Activated CD4-positive, alpha-beta T cell treated with anti-CD3 and anti-CD28 coated beads, Interleukin-2, Interleukin-4, amounts not matched to agents 100 ng/mL and 50 ng/mL, durations not matched to agents 16 hours and 8 hours (primary cell): ENCODE measurements around the gene SNRNP70.

Source experiments
- DNase-seq: peaks from one replicate; pipeline ENCODE4 v3.0.0-alpha.2; 2020; ENCODE audit warnings: low spot score

SNRNP70 gene

GRCh38 chr19:49102303-49102702 is 17.1 kb downstream of the SNRNP70 start:
- no peak for DNase-seq

- DNase-seq, result no peak
These were observed 18.3 kb downstream of the SNRNP70 start for GRCh38 chr19:49103331-49104085.

- DNase-seq, result no peak
These were observed 19.1 kb downstream of the SNRNP70 start for GRCh38 chr19:49104229-49104864.

- peak; percentile 63 for DNase-seq
These were observed 21.4 kb downstream of the SNRNP70 start for GRCh38 chr19:49106648-49107135.

GRCh38 chr19:49107625-49108459 is 22.6 kb downstream of the SNRNP70 start:
- no peak for DNase-seq

GRCh38 chr19:49109051-49109450 is 23.8 kb downstream of the SNRNP70 start:
- no peak for DNase-seq

GRCh38 chr19:49109569-49110233 is 24.4 kb downstream of the SNRNP70 start:
- DNase-seq, result no peak

- no peak for DNase-seq
These were observed 25.3 kb downstream of the SNRNP70 start for GRCh38 chr19:49110567-49110966.

GRCh38 chr19:49111218-49111998 is 26.2 kb downstream of the SNRNP70 start:
- DNase-seq, result no peak

GRCh38 chr19:49113762-49114629 is 28.7 kb downstream of the SNRNP70 start, which contains the start of gene LIN7B:
Gene LIN7B, plus strand, starts transcription at chr19:49114370. Its CDS starts 35 bp downstream, at chr19:49114405.
- DNase-seq, result peak; percentile 68

GRCh38 chr19:49114630-49115363 is 29.5 kb downstream of the SNRNP70 start:
- DNase-seq, result peak; percentile 52

GRCh38 chr19:49116544-49116943 is 31.3 kb downstream of the SNRNP70 start:
- DNase-seq, result no peak

GRCh38 chr19:49117677-49118564 is 32.7 kb downstream of the SNRNP70 start:
- DNase-seq, result no peak

GRCh38 chr19:49118565-49119410 is 33.5 kb downstream of the SNRNP70 start, which contains the start of gene C19orf73:
Gene C19orf73, minus strand, starts transcription at chr19:49119143. Its CDS starts 121 bp downstream, at chr19:49119022.
- peak; percentile 95 for DNase-seq

GRCh38 chr19:49119411-49120324 is 34.4 kb downstream of the SNRNP70 start, which contains the start of gene PPFIA3:
Gene PPFIA3, plus strand, starts transcription at chr19:49119544. Its CDS starts 8,330 bp downstream, at chr19:49127874.
- no peak for DNase-seq

GRCh38 chr19:49120325-49120683 is 35.1 kb downstream of the SNRNP70 start:
- DNase-seq, result no peak
